HG03520 (cell line): Measurements from ENCODE around the gene PCCA.
"Not testable (repeated sequence)": the region's sequence is repeated elsewhere in the genome, so short reads cannot be mapped to it uniquely, and the experiment has no call there.

Source experiments
- ATAC-seq: cut with Tn5 transposase; IDR thresholded peaks from one replicate; pipeline ENCODE4 v1.9.1; 2021; ENCODE audit warnings: mild to moderate bottlenecking, moderate library complexity; ENCODE audit not compliant: unreplicated experiment

The PCCA gene

DNA sequence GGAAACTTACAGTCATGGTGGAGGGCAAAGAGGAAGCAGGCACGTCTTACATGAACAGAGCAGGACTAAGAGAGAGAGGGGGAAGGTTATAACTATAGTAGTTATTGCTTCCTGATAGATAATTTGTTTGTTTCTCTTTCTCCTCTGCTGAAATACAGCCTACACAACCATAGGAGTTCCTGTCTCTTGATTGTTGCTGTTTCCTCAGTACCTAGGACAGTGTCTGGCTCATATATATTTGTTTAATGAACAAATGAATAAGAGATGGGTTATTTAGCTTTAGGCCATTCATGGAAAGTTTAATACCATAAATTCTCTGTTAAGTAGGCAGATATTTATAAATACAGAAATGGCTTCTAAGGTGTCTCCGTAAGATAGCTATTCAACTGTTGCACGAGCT, 95.2 kb downstream of the PCCA start:
- ATAC-seq: no peak

DNA sequence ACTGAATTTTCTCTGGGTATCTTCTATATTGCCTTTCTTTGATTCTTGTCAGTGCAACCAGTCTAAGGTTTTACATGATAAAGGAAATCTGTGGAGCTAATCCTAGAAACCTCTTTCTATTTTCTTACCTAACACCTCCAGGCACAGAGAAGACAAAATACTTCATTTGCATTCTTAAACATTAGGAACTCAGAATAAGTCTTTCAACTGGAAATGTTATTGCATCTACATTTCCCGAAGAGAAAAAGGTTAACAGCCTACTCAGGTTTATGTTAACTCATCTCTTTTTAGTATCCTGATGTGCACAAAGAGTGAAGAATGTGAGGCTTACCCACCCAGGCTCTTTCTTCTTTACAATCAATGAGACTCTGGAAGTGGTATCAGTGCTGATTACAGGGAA, 106.7 kb downstream of the PCCA start:
- no peak for ATAC-seq

DNA sequence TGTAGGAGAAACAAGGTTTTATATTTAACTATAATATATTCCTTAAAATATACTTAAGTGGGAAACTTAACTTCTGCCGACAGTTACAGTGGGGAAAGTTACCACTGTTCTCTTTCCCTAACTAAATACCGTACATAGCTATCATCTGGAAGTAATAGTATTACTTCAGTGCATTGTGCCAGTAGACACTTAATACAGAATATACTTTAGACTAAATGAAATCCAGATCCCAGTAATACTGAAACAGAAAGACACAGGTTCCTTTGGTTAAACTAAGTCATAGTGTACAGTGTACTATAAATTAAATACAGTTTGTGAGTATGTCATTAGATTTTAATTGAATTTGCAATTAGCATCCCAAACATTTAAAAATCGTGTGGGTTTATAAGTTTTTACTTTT, 107.5 kb downstream of the PCCA start:
- ATAC-seq: no peak

- ATAC-seq: no peak
These were observed 108.2 kb downstream of the PCCA start for GRCh38 chr13:100197116-100197515.

GRCh38 chr13:100197591-100198365, 108.9 kb downstream of the PCCA start:
- ATAC-seq: no peak

DNA sequence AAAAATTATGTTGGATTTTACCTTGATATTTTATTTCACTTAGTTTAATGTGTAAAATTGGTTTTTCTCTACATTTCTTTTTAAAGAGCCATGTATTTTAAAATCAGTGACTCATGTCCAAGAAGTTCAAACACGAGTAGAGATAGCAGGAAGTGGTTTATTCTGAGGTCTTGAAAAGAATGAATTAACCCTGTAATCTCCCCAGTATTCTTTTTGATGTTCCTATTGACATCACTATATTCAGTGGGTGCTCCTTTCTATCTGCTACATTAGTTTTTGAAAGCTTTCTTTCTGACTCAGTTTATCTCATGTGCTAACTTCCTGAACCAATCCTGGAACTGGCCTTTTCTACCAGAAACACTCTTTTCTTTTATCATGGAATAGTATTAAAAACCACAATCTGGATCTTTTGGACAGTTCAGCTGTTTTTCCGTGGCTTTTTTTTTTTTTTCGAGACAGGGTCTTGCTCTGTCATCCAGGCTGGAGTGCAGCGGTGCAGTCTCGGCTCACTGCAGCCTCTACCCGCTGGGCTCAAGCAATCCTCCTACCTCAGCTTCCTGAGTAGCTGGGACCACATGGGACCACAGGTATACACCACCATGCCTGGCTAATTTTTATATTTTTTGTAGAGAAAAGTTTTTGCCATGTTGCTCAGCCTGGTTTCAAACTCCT, 114.9 kb downstream of the PCCA start:
- no peak for ATAC-seq

- ATAC-seq: no peak
These were observed 119.1 kb downstream of the PCCA start for GRCh38 chr13:100208002-100208401.

GRCh38 chr13:100208626-100209025, 119.7 kb downstream of the PCCA start:
- no peak for ATAC-seq

GRCh38 chr13:100209857-100210825, 121.2 kb downstream of the PCCA start:
- no peak for ATAC-seq

- ATAC-seq: no peak
These were observed 122.3 kb downstream of the PCCA start for GRCh38 chr13:100211016-100211710.

GRCh38 chr13:100212904-100213553, 124.1 kb downstream of the PCCA start:
- no peak for ATAC-seq

DNA sequence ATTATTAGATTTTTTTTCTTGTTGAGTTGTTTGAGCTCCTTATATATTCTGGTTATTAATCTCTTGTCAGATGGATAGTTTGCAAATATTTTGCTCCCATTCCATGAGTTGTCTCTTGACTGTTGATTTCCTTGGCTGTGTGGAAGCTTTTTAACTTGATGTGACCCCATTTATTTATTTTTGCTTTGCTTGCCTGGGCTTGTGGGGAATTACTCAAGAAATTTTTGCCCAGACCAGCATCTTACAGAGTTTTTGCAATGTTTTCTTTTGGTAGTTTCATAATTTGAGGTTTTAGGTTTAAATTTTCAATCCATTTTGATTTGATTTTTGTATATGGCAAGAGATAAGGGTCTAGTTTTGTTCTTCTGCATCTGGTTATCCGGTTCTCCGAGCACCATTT, 124.7 kb downstream of the PCCA start:
- no peak for ATAC-seq

DNA sequence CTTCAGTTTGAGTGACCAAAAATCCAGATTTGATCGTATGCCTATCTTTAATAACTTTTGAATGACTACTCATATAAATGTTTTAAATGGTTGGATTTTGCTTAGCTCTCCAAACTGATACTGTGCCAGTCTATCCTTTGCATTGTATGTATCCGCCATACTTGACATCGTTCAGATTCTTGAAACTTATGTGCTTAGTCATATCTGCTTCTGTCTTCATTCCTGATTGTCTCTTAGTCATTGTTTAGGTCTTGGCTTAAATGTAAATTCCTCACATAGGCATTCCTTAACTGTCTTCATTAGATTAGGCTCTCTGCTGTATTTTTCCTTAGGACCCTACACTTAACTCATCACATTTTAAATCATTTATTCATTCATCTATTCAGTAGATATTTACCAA, 126.0 kb downstream of the PCCA start:
- no peak for ATAC-seq

DNA sequence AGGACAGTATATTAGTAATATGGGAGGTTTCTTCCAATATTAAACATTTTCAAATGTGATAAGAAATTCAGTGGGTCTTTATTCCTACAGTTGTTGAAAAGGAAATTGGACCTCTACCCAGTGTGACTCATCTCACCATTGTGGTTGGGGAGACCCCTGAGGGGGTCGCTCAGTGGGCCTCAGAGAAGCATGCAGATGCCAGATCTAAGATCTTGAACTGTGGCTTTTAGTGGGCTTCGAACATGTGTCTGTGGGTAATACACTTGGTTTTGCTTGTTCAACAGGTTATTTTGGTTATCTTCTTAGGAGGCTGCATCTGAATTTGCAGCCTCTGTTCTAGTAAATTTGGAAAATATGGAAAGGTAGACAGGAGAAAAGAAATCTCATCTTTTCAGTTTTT, 132.3 kb downstream of the PCCA start:
- no peak for ATAC-seq

- ATAC-seq: not testable (repeated sequence)
These were observed 135.2 kb downstream of the PCCA start for GRCh38 chr13:100223966-100224530.

DNA sequence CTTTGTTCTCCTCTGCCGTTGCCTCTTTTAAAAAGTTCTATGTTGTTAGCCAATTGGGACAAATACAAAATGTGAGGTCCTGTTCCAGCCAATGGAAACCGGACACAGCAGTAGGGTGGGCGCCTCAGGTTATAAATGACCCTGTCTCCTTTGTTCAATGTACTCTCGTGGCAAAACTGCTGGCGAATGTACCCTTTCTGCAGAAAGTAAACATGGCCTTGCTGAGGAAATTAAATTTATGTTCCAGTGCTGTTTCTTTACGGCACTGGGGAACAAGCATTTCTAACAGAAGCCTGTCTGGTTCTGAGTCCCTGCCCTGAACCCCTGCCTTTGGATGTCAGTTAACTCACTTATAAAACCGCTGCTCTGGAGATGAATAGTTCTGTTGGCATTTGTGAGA, 140.7 kb downstream of the PCCA start:
- no peak for ATAC-seq

DNA sequence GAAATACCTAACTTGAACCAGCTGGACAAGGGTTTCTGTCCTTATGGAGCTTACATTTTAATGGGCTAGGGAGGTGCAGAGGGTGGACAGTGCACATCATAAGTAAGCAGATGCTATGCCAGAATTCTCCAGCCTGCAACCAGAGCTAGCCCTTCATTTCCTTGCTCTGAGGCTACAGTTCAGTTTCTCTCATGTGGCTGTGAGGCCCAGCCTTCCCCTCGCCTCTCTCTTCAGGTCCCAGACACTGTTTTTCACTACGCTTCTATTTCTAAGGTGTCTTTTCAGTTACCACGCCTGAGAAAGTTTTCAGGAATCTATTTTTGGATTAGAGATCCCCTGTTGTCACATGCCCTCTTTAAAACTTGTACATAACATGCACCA, 141.9 kb downstream of the PCCA start:
- no peak for ATAC-seq

DNA sequence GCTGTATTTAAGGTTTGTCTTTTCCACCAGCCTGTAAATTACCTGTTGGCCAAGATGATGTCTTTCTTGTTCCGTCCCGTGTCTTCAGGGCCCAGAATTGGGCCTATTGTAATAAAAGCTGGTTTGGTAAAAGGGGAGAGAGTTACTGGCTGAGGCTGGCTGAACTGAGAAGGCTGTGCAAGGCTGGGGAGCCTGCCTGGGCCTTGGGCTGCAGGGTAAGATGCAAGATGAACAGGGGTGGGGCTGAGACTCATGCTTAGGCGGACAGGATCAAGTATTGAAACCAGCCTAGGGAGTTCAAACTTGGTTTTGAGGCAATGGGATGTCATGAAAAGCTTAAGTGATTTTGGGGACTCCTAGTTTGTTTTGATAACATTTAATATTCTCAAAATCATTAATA, 142.3 kb downstream of the PCCA start:
- no peak for ATAC-seq

DNA sequence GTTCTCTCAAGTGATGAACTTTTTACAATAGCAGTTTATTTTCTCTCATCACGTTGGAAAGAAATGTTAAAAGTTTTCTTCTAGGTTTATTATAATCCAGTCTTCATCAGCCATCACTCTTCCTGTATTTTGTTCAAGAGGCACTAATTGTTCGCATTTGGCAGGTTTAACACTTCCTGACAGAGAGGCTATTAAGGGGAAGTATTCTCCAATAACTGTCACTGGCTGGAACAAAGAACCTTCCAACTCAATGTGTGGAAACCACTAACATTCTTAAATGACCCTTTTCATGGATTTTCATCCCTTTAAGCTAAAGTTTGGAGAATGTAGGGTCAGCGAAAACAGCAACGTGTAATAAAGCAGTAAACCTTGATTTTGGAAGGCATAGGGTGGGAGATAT, 145.1 kb downstream of the PCCA start:
- ATAC-seq: no peak

GRCh38 chr13:100234524-100235136, 145.7 kb downstream of the PCCA start:
- ATAC-seq: no peak
